GM21447 (cell line): Measurements from ENCODE around the gene PIEZO2.
"Not testable (repeated sequence)": the region's sequence is repeated elsewhere in the genome, so short reads cannot be mapped to it uniquely, and the experiment has no call there.

Experiments
- ATAC-seq: cut with Tn5 transposase; IDR thresholded peaks from one replicate; pipeline ENCODE4 v1.9.1; 2021; ENCODE audit not compliant: unreplicated experiment

PIEZO2 gene

GRCh38 chr18:11149441-11150270, at the start of gene PIEZO2:
PIEZO2 (minus strand) TSS chr18:11149569; CDS start chr18:11148588, 981 bp downstream.
- ATAC-seq: no peak

- ATAC-seq: no peak
Measured at GRCh38 chr18:11183637-11184036, 34.3 kb upstream of the PIEZO2 start.

- ATAC-seq: not testable (repeated sequence)
Measured at GRCh38 chr18:11181629-11182028, 32.3 kb upstream of the PIEZO2 start.

- no peak for ATAC-seq
Measured at GRCh38 chr18:11179959-11180519, 30.7 kb upstream of the PIEZO2 start.

- ATAC-seq: no peak
Measured at GRCh38 chr18:11178951-11179549, 29.7 kb upstream of the PIEZO2 start.

GRCh38 chr18:11177382-11177781, 28.0 kb upstream of the PIEZO2 start:
- ATAC-seq: no peak

GRCh38 chr18:11176481-11176881, 27.1 kb upstream of the PIEZO2 start:
- no peak for ATAC-seq

- no peak for ATAC-seq
Measured at GRCh38 chr18:11175266-11175979, 26.1 kb upstream of the PIEZO2 start.

- not testable (repeated sequence) for ATAC-seq
Measured at GRCh38 chr18:11174179-11174578, 24.8 kb upstream of the PIEZO2 start.

- no peak for ATAC-seq
Measured at GRCh38 chr18:11167778-11168177, 18.4 kb upstream of the PIEZO2 start.

GRCh38 chr18:11165952-11166351, 16.6 kb upstream of the PIEZO2 start:
- ATAC-seq: no peak

- no peak for ATAC-seq
Measured at GRCh38 chr18:11165138-11165537, 15.8 kb upstream of the PIEZO2 start.

- no peak for ATAC-seq
Measured at GRCh38 chr18:11163665-11164064, 14.3 kb upstream of the PIEZO2 start.

GRCh38 chr18:11162889-11163288, 13.5 kb upstream of the PIEZO2 start:
- no peak for ATAC-seq

- ATAC-seq: no peak
Measured at GRCh38 chr18:11162462-11162861, 13.1 kb upstream of the PIEZO2 start.

GRCh38 chr18:11160313-11160712, 10.9 kb upstream of the PIEZO2 start:
- ATAC-seq: no peak

- ATAC-seq: no peak
Measured at GRCh38 chr18:11159844-11160243, 10.5 kb upstream of the PIEZO2 start.

GRCh38 chr18:11156978-11157377, 7.6 kb upstream of the PIEZO2 start:
- no peak for ATAC-seq

GRCh38 chr18:11155034-11155759, 5.8 kb upstream of the PIEZO2 start:
- no peak for ATAC-seq

- no peak for ATAC-seq
Measured at GRCh38 chr18:11154368-11154989, 5.1 kb upstream of the PIEZO2 start.
